Neural progenitor cell (in vitro differentiated cells): ENCODE data around the gene STAT3. TPM values are rescaled to one million over a fixed set of nuclear protein-coding genes. Genes with fewer than 3 reads are reported as not detected.
"Not testable (repeated sequence)": the region's sequence is repeated elsewhere in the genome, so short reads cannot be mapped to it uniquely, and the experiment has no call there.

ENCODE experiments used
- DNase-seq: peaks from one replicate; pipeline ENCODE4 v3.0.0-alpha.2; 2016; ENCODE audit warnings: low spot score
- H2AFZ ChIP-seq: fragments of 200-600 bp; sonication (generic); replicated peaks from 2 replicates; pipeline ENCODE4 v1.6.1; 2016; ENCODE audit warnings: antibody characterized with exemption
- H3F3A ChIP-seq: fragments of 200-600 bp; sonication (generic); 2 replicates; pipeline ENCODE4 v1.6.1; 2016; ENCODE audit warnings: antibody characterized with exemption, low read depth
- H3K27ac ChIP-seq: fragments of 200-600 bp; sonication (generic); 2 replicates; pipeline ENCODE4 v1.5.1; 2016; ENCODE audit warnings: mild to moderate bottlenecking
- H3K27me3 ChIP-seq: fragments of 200-600 bp; sonication (generic); 2 replicates; pipeline ENCODE4 v1.6.1; 2016; ENCODE audit warnings: mild to moderate bottlenecking, moderate library complexity
- H3K36me3 ChIP-seq: fragments of 200-600 bp; sonication (generic); 2 replicates; pipeline ENCODE4 v1.5.1; 2016
- H3K4me1 ChIP-seq: fragments of 200-600 bp; sonication (generic); 2 replicates; pipeline ENCODE4 v1.6.1; 2016; ENCODE audit warnings: mixed run types
- H3K4me2 ChIP-seq: fragments of 200-600 bp; sonication (generic); 2 replicates; pipeline ENCODE4 v1.6.1; 2016
- H3K4me3 ChIP-seq: fragments of 200-600 bp; sonication (generic); 2 replicates; pipeline ENCODE4 v1.5.1; 2016
- H3K79me2 ChIP-seq: fragments of 200-600 bp; sonication (generic); 2 replicates; pipeline ENCODE4 v1.6.1; 2016; ENCODE audit warnings: low read depth
- H3K9ac ChIP-seq: fragments of 200-600 bp; sonication (generic); 2 replicates; pipeline ENCODE4 v1.6.1; 2016
- H3K9me3 ChIP-seq: fragments of 200-600 bp; sonication (generic); 2 replicates; pipeline ENCODE4 v1.5.1; 2016; ENCODE audit warnings: low read depth
- H4K20me1 ChIP-seq: fragments of 200-600 bp; sonication (generic); 2 replicates; pipeline ENCODE4 v1.6.1; 2016; ENCODE audit warnings: low read depth
- H3K27ac Mint-ChIP-seq: 3 replicates; pipeline ENCODE4 v1.8.0; 2021; ENCODE audit warnings: mixed read lengths
- H3K27me3 Mint-ChIP-seq: 2 replicates; pipeline ENCODE4 v1.8.0; 2022; ENCODE audit warnings: low read depth, mild to moderate bottlenecking, inconsistent platforms, moderate library complexity, mixed read lengths; ENCODE audit not compliant: insufficient read depth
- H3K36me3 Mint-ChIP-seq: 3 replicates; pipeline ENCODE4 v1.8.0; 2021; ENCODE audit warnings: mixed read lengths
- H3K4me1 Mint-ChIP-seq: 3 replicates; pipeline ENCODE4 v1.8.0; 2021; ENCODE audit warnings: mixed read lengths
- H3K4me3 Mint-ChIP-seq: 3 replicates; pipeline ENCODE4 v1.8.0; 2021; ENCODE audit warnings: mild to moderate bottlenecking, moderate library complexity, mixed read lengths
- H3K9me3 Mint-ChIP-seq: 3 replicates; pipeline ENCODE4 v1.8.0; 2020; ENCODE audit warnings: mixed read lengths
- CTCF ChIP-seq: fragments of 200-600 bp; sonication (generic); IDR thresholded peaks from 2 replicates; pipeline ENCODE4 v1.5.1; 2017; ENCODE audit warnings: antibody characterized with exemption, mild to moderate bottlenecking
- EZH2 ChIP-seq: fragments of 200-600 bp; sonication (generic); IDR thresholded peaks from 2 replicates; pipeline ENCODE4 v1.6.1; 2017; ENCODE audit warnings: antibody characterized with exemption, mild to moderate bottlenecking, moderate library complexity
- EZH2phosphoT487 ChIP-seq: fragments of 200-600 bp; sonication (generic); IDR thresholded peaks from 2 replicates; pipeline ENCODE4 v1.6.1; 2017; ENCODE audit warnings: antibody characterized with exemption
- total RNA-seq: library from RNA; depleted of rRNA; stranded (reverse); fragments of >200 nt; gene quantifications from 2 replicates; pipeline ENCODE4 v1.2.3, GENCODE V29; 2015; ENCODE audit warnings: low replicate concordance

Gene STAT3
- total RNA-seq, 1 donor from 2014 or later: 54.9 TPM

GRCh38 chr17:42372142-42372541, 16.1 kb downstream of the STAT3 start:
- H3K4me2 ChIP-seq: no peak overlapping the region
- no peaks in the 10 kb centered on the region for H3K27me3 ChIP-seq
- H3K9me3 ChIP-seq: peaks cover 5% of the 10 kb centered on the region
- peaks cover 11% of the 10 kb centered on the region for H3F3A ChIP-seq
- H4K20me1 ChIP-seq: peaks cover 4% of the 10 kb centered on the region
- H3K4me1 ChIP-seq: no peaks in the 10 kb centered on the region
- Mint-ChIP-seq H3K36me3 (peaks cover 9% of the 10 kb centered on the region), H3K27ac (no peak overlapping the region), H3K27me3 (no peaks in the 10 kb centered on the region), H3K9me3 (peaks cover 4% of the 10 kb centered on the region), H3K4me3 (no peak overlapping the region), H3K4me1 (peaks cover 8% of the 10 kb centered on the region)
- no peak for DNase-seq
- no peaks in the 10 kb centered on the region for H3K36me3 ChIP-seq
- H2AFZ ChIP-seq: no peak overlapping the region
- no peak overlapping the region for H3K9ac ChIP-seq
- H3K4me3 ChIP-seq: no peak overlapping the region
- H3K79me2 ChIP-seq: peaks cover 91% of the 10 kb centered on the region
- TF ChIP-seq EZH2: no peak
- no peak for TF ChIP-seq EZH2phosphoT487
- TF ChIP-seq CTCF: no peak
- no peak overlapping the region for H3K27ac ChIP-seq

GRCh38 chr17:42368797-42369561, 19.3 kb downstream of the STAT3 start:
- H3K4me1 Mint-ChIP-seq: peaks cover 18% of the 10 kb centered on the region
- H3K9me3 Mint-ChIP-seq, H3K36me3 Mint-ChIP-seq, H3K27ac Mint-ChIP-seq, H3K4me3 Mint-ChIP-seq, H3K9ac ChIP-seq, H3K9me3 ChIP-seq, H3K4me2 ChIP-seq, DNase-seq, H3K4me3 ChIP-seq, H3K36me3 ChIP-seq, H2AFZ ChIP-seq, H3K27me3 Mint-ChIP-seq, H3K27ac ChIP-seq, H3K27me3 ChIP-seq: not testable (repeated sequence)
- H3K79me2 ChIP-seq: peaks cover 94% of the 10 kb centered on the region
- peaks cover 18% of the 10 kb centered on the region for H4K20me1 ChIP-seq
- H3K4me1 ChIP-seq: peaks cover 10% of the 10 kb centered on the region
- H3F3A ChIP-seq: peaks cover 25% of the 10 kb centered on the region

GRCh38 chr17:42368310-42368709, 19.9 kb downstream of the STAT3 start:
- peaks cover 10% of the 10 kb centered on the region for H3K4me1 ChIP-seq
- H3K36me3 ChIP-seq, H3K4me2 ChIP-seq, H3K4me3 ChIP-seq, H3K27ac ChIP-seq, H2AFZ ChIP-seq, H3K27ac Mint-ChIP-seq, H3K27me3 ChIP-seq, DNase-seq, H3K27me3 Mint-ChIP-seq, H3K36me3 Mint-ChIP-seq, H3K9me3 Mint-ChIP-seq, H3K9me3 ChIP-seq, H3K9ac ChIP-seq, H3K4me3 Mint-ChIP-seq: not testable (repeated sequence)
- peaks cover 18% of the 10 kb centered on the region for H3K4me1 Mint-ChIP-seq
- H3K79me2 ChIP-seq: peaks cover 96% of the 10 kb centered on the region
- peaks cover 25% of the 10 kb centered on the region for H4K20me1 ChIP-seq
- H3F3A ChIP-seq: peaks cover 25% of the 10 kb centered on the region

GRCh38 chr17:42366176-42367023, 21.8 kb downstream of the STAT3 start:
- H3K36me3 Mint-ChIP-seq, H3K4me3 ChIP-seq, H3K27me3 ChIP-seq, H3K36me3 ChIP-seq, H3K9me3 Mint-ChIP-seq, H3K9me3 ChIP-seq, H3K4me3 Mint-ChIP-seq, H2AFZ ChIP-seq, H3K27me3 Mint-ChIP-seq, H3K9ac ChIP-seq: not testable (repeated sequence)
- peaks cover 29% of the 10 kb centered on the region for H3K4me1 Mint-ChIP-seq
- DNase-seq: peak; percentile 52
- Histone ChIP-seq H3F3A (peaks cover 34% of the 10 kb centered on the region), H3K27ac (peak overlapping the region; percentile 71), H4K20me1 (peaks cover 41% of the 10 kb centered on the region), H3K79me2 (peaks cover 97% of the 10 kb centered on the region), H3K4me2 (peak overlapping the region; percentile 1), H3K4me1 (peaks cover 14% of the 10 kb centered on the region)
- peak overlapping the region; percentile 70 for H3K27ac Mint-ChIP-seq
